Natural killer cell treated with Interleukin-12 subunit alpha and Interleukin-12 subunit beta and Interleukin-15 and Interleukin-18, amount 100 ng/mL, for 72 hours (primary cell): ENCODE measurements around the gene KLHL2. TPM values are rescaled to one million over a fixed set of nuclear protein-coding genes. Genes with fewer than 3 reads are reported as not detected.
"Not testable (repeated sequence)": the region's sequence is repeated elsewhere in the genome, so short reads cannot be mapped to it uniquely, and the experiment has no call there.

Source experiments
- ATAC-seq, 2 donors: fragments of 150-1000 bp; cut with Tn5 transposase in 1 of 2; sonication (Bioruptor Pico), chemical (Tn5 transposase) in 1 of 2; 2 replicates each; pipeline ENCODE4 v1.10.0; 2021
- DNase-seq: peaks from one replicate; pipeline ENCODE4 v3.0.0; 2022; ENCODE audit warnings: low spot score
- H3K27ac Mint-ChIP-seq, 2 donors: 1 replicate in 1 of 2; 2 replicates in 1 of 2; pipeline ENCODE4 v1.8.0; 2022; ENCODE audit warnings: mixed read lengths in 2 of 2, mild to moderate bottlenecking in 1 of 2, moderate library complexity in 1 of 2
- H3K27me3 Mint-ChIP-seq, 2 donors: 1 replicate in 1 of 2; 2 replicates in 1 of 2; pipeline ENCODE4 v1.8.0; 2022; ENCODE audit warnings: mixed read lengths in 2 of 2
- H3K36me3 Mint-ChIP-seq: one replicate; pipeline ENCODE4 v1.8.0; 2022; ENCODE audit warnings: mixed read lengths
- H3K4me1 Mint-ChIP-seq, 2 donors: 1 replicate in 1 of 2; 2 replicates in 1 of 2; pipeline ENCODE4 v1.8.0; 2022; ENCODE audit warnings: low read depth in 2 of 2, mixed read lengths in 2 of 2, mild to moderate bottlenecking in 1 of 2
- H3K4me3 Mint-ChIP-seq: one replicate; pipeline ENCODE4 v1.8.0; 2022; ENCODE audit warnings: mixed read lengths
- H3K9me3 Mint-ChIP-seq: 2 replicates; pipeline ENCODE4 v1.8.0; 2022; ENCODE audit warnings: mixed read lengths
- total RNA-seq, 2 donors: library from RNA; stranded (reverse); gene quantifications; one replicate each; pipeline ENCODE4 v1.2.3, GENCODE V29; 2022

KLHL2 gene
- total RNA-seq, 2 donors from 2014 or later = 53.7 to 80.1 TPM

DNA sequence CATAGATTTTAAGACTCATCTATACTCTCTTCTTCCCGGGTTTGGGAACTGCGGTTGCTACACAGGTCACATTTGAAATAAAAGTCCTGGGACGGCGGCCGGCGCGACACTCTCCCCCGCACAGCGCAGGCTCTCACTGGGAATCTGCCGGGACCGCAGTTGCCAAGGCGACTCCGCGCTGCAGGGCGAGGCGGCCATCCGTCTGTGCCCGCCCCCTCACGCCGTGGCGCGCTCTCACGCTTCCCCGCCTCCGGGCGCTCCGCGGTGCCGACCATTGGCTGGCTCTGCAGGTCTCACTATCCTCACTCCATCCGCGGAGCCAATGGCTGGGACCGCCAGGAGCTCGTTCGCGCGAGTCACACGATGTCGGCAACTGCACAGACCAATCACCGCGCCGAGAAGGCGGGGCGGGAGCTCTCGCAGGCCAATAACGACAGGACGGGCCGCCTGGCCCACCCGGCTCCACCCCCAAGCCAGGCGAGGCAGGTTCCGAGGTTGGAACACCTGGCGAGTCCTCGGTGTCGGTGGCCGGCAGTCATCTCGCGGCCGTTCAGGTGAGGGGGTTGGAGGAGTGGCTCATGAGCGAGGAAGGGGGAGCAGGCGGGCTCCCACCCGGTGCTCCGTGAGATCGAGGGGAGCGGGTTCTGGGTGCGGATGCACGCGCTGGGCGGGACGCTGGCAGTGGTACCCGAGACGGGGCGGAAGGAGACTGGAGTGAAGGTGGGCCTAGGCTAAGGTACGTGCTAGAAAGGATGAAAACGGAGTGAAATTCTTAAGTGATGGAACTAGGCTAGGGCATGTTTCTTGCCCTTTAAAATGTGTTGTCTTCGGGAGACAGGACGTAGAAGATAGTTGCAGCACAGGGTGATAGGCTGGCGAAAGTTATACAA lies 120.1 kb downstream of the KLHL2 start, which contains the start of gene MSMO1:
Gene MSMO1, plus strand, starts transcription at position 459 of the 890 bp plus-strand sequence. CDS start 5,702 bp downstream, outside the sequence.
- H3K9me3 Mint-ChIP-seq = no peaks in the 10 kb centered on the region
- peaks cover 20% of the 10 kb centered on the region for H3K36me3 Mint-ChIP-seq
- no peak within 1 kb of the TSS for H3K4me3 Mint-ChIP-seq
- no peaks in the 10 kb centered on the region for H3K27me3 Mint-ChIP-seq
- H3K27ac Mint-ChIP-seq = peak within 1 kb of the TSS in 1 of 2 donors; percentile 66
- DNase-seq (peak; percentile 99), ATAC-seq (peak; percentile 99)
- H3K4me1 Mint-ChIP-seq = peaks cover 40% of the 10 kb centered on the region in 2 donors

DNA sequence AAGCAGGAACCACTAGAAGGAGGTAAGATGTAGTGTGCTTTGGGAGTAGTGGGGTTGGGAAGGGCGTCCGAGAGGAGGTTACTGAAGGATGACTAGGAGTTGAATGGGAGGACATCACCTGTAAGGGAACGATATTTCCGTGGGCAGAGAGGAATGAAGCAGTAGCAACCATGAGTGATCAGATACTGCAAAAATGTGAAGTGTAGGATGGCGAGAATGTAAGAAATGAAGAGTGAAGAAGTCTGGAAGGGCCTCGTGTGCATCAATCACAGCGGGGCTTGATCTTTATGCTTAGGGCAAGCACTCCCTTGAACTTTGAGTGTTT lies 120.7 kb downstream of the KLHL2 start:
- Mint-ChIP-seq H3K9me3 (no peaks in the 10 kb centered on the region), H3K27me3 (no peaks in the 10 kb centered on the region), H3K4me3 (no peak overlapping the region), H3K36me3 (peaks cover 22% of the 10 kb centered on the region), H3K4me1 (peaks cover 43 to 45% of the 10 kb centered on the region in 2 donors), H3K27ac (no peak overlapping the region)
- DNase-seq (no peak), ATAC-seq (no peak)

DNA sequence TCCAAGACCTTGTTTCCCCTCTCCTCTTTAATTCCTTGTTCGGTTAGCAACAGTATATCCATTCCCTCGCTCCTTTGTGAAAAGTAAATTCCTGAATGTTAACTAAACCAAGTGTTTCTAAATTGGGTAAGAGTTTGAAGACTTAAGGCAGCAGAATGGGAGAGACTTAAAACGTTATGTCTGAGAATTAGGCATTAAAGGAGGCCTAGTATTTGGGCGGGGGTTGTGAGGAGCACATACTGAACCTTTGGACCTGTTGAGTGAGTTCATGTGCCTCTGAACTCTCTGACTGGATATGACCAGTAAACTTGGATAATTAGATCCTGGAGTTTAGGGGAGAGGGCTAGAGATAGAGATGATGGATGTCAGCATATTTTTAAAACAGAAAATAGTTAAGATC lies 121.3 kb downstream of the KLHL2 start:
- ATAC-seq = no peak
- H3K4me3 Mint-ChIP-seq = no peak overlapping the region
- no peak for DNase-seq
- no peak overlapping the region for H3K27ac Mint-ChIP-seq
- H3K27me3 Mint-ChIP-seq = no peaks in the 10 kb centered on the region
- peaks cover 41 to 45% of the 10 kb centered on the region in 2 donors for H3K4me1 Mint-ChIP-seq
- H3K9me3 Mint-ChIP-seq = no peaks in the 10 kb centered on the region
- H3K36me3 Mint-ChIP-seq = peaks cover 17% of the 10 kb centered on the region

DNA sequence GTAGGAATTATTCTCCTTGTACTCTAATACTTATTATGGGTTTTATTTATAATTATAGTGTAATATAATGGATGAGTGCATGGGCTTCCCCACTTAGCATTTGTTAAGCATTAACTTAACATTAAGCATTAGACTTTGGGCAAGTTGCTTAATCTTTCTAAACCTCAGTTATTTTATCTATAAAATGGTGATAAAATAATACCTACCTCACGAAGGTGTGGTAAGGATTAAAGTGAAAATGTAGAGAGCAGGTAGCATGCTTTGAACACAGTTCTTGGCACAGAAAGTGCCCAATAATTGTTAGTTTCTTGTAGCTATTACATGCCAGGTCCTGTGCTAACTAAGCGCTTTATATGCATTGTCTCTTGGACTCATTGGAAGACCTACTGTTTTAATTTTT lies 122.7 kb downstream of the KLHL2 start:
- no peak for DNase-seq
- ATAC-seq = no peak
- Mint-ChIP-seq H3K9me3 (no peaks in the 10 kb centered on the region), H3K27ac (peak overlapping the region; percentile 67 to 74), H3K27me3 (no peaks in the 10 kb centered on the region), H3K4me1 (peaks cover 42 to 47% of the 10 kb centered on the region in 2 donors), H3K36me3 (peaks cover 24% of the 10 kb centered on the region), H3K4me3 (peak overlapping the region; percentile 60)

DNA sequence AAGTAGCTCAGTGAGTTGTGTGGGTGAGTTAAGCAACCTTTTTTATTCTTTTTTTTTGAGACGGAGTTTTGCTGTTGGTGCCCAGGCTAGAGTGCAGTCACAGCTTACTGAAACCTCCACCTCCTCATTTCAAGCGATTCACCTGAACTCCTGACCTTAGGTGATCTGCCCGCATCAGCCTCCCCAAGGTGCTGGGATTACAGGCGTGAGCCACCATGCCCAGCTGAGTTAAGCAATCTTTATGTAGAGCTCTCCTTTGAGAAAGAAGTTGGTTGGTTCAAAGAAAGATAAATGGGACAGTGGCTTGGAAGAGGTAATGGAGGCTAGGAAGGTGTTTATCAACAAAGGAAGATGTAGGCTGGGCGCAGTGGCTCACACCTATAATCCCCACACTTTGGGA lies 123.3 kb downstream of the KLHL2 start:
- Mint-ChIP-seq H3K27ac (peak overlapping the region; percentile 67 to 74), H3K9me3 (no peaks in the 10 kb centered on the region), H3K4me1 (peaks cover 41 to 45% of the 10 kb centered on the region in 2 donors), H3K27me3 (no peaks in the 10 kb centered on the region), H3K4me3 (peak overlapping the region; percentile 60), H3K36me3 (peaks cover 29% of the 10 kb centered on the region)
- no peak for ATAC-seq
- DNase-seq = no peak

DNA sequence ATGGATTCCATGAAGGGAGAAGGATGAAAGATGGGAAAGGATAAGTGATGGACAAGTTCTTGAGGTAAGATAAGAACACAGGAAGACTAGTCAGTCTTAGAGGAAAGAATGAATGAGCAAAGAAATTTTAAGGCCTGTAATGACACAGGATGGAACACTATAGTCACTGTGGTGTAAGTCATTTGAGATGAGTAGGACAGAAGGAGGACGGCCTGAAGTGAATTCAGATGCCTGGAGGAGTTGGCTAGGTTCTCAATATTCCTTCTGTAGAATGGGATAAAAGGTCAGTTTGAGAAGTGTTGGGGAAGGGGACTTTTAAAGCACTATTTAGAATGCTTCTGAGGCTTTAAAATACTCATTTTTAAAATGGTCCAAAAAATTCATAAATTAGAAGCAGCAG lies 124.0 kb downstream of the KLHL2 start:
- peaks cover 29% of the 10 kb centered on the region for H3K36me3 Mint-ChIP-seq
- DNase-seq (no peak), ATAC-seq (no peak)
- peak overlapping the region; percentile 67 to 74 for H3K27ac Mint-ChIP-seq
- H3K27me3 Mint-ChIP-seq = no peaks in the 10 kb centered on the region
- H3K4me1 Mint-ChIP-seq = peaks cover 34 to 38% of the 10 kb centered on the region in 2 donors
- H3K4me3 Mint-ChIP-seq = peak overlapping the region; percentile 60
- H3K9me3 Mint-ChIP-seq = no peaks in the 10 kb centered on the region

DNA sequence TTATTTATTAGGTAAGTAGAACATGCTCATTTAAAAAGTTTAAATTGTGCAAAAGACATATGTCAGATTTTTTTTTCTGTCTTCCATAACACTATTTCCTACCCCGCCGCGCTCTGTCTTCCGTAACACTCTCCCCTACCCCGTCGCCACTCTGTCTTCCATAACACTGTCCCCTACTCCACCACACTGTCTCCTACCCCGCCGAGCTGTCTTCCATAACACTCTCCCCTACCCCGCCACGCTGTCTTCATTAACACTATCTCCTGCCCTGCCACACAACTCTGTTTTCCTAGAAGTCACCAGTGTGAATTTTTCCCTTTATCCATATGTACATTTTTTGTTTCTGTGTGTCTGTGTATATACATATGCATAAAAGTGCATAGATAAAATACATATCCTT lies 124.5 kb downstream of the KLHL2 start:
- H3K27ac Mint-ChIP-seq = peak overlapping the region; percentile 40 to 74
- peaks cover 34 to 35% of the 10 kb centered on the region in 2 donors for H3K4me1 Mint-ChIP-seq
- peaks cover 29% of the 10 kb centered on the region for H3K36me3 Mint-ChIP-seq
- H3K4me3 Mint-ChIP-seq = peak overlapping the region; percentile 60
- no peaks in the 10 kb centered on the region for H3K27me3 Mint-ChIP-seq
- DNase-seq = no peak
- no peaks in the 10 kb centered on the region for H3K9me3 Mint-ChIP-seq
- no peak for ATAC-seq

DNA sequence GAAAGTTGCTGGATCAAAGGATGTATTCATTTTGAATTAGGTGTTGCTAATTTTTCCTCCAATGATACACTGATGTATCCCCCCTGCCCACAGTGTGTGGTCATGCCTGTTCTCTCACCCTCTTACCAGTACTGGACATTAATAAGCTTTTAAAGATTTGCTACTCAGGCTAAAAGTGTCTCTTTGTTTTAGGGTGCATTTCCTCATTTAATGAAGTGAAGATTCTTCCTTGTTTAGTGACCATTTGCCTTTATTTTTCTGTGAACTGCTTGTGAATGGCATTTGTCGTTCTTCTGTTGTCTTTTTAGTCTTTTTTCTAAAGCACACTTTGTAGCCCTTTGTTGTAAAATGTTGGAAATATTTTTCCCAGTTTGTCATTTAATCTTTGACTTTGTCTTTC lies 125.1 kb downstream of the KLHL2 start:
- Mint-ChIP-seq H3K4me3 (peak overlapping the region; percentile 60), H3K9me3 (no peaks in the 10 kb centered on the region), H3K36me3 (peaks cover 29% of the 10 kb centered on the region), H3K27me3 (no peaks in the 10 kb centered on the region), H3K4me1 (peaks cover 36 to 40% of the 10 kb centered on the region in 2 donors), H3K27ac (peak overlapping the region; percentile 40 to 74)
- ATAC-seq = no peak
- no peak for DNase-seq

DNA sequence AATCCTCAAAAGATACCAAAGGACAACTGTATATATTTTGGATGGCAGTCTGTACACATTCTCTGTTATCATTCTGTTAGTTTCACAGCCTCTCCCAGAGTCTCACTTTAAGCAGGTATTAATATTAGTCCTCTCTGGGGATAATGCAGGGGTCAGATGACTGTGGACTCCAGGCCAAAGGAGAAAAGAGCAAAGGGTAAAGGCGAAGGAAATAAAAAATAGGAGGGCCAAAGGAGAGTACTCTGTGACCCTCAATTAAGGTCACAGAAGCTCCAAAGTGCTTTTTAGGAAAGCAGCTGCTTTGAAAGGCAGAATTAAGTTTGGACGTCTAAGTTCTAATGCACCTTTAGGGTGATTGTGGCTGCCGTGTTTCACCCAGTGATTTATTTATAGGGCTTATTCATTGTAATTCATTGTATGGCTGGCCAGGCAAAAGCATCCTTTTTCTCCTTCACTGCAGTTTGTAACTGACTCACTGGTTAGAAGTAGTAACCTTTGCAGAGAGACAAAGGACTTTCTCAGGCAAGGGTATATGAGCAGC lies 127.9 kb downstream of the KLHL2 start:
- peaks cover 33 to 40% of the 10 kb centered on the region in 2 donors for H3K4me1 Mint-ChIP-seq
- no peak overlapping the region for H3K4me3 Mint-ChIP-seq
- peaks cover 29% of the 10 kb centered on the region for H3K36me3 Mint-ChIP-seq
- no peaks in the 10 kb centered on the region for H3K27me3 Mint-ChIP-seq
- no peak overlapping the region for H3K27ac Mint-ChIP-seq
- no peaks in the 10 kb centered on the region for H3K9me3 Mint-ChIP-seq
- DNase-seq (no peak), ATAC-seq (no peak)

DNA sequence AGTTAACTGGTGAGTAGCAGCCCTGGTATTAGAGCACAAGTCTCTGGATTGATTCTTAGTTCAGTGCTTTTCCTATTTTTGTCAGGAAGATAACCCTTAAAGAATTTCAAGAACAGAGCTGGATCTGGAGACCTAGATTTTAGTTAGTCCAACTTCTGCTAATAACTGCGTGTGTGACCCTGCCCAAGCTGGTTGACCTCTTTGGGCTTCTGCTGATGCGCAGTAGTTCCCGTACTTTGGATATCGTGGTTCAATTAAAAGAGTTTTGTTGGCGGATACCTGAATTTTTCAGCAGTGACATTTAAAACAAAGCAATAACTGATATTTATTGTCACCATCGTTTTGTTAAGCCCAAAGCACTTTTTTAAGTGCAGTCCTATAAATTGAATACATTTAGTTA lies 129.4 kb downstream of the KLHL2 start:
- H3K4me3 Mint-ChIP-seq = no peak overlapping the region
- H3K4me1 Mint-ChIP-seq = peaks cover 19 to 25% of the 10 kb centered on the region in 2 donors
- no peak overlapping the region for H3K27ac Mint-ChIP-seq
- H3K36me3 Mint-ChIP-seq = peaks cover 21% of the 10 kb centered on the region
- no peaks in the 10 kb centered on the region for H3K27me3 Mint-ChIP-seq
- DNase-seq (no peak), ATAC-seq (no peak)
- H3K9me3 Mint-ChIP-seq = no peaks in the 10 kb centered on the region

DNA sequence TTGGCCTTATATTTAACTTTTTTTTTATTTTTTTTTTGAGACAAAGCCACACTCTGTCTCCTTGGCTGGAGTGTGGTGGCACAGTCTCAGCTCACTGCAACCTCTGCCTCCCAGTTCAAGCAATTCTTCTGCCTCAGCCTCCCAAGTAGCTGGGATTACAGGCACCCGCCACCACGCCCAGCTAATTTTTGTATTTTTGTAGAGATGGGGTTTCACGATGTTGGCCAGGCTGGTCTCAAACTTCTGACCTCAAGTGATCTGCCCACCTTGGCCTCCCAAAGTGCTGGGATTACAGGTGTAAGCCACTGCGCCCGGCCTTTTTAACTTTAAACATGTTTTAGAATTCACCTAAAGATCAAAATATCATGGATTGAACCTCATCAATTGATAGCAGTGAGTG lies 135.0 kb downstream of the KLHL2 start:
- not testable (repeated sequence) for DNase-seq, H3K9me3 Mint-ChIP-seq, H3K27me3 Mint-ChIP-seq, H3K27ac Mint-ChIP-seq, H3K36me3 Mint-ChIP-seq, H3K4me1 Mint-ChIP-seq, ATAC-seq, H3K4me3 Mint-ChIP-seq

DNA sequence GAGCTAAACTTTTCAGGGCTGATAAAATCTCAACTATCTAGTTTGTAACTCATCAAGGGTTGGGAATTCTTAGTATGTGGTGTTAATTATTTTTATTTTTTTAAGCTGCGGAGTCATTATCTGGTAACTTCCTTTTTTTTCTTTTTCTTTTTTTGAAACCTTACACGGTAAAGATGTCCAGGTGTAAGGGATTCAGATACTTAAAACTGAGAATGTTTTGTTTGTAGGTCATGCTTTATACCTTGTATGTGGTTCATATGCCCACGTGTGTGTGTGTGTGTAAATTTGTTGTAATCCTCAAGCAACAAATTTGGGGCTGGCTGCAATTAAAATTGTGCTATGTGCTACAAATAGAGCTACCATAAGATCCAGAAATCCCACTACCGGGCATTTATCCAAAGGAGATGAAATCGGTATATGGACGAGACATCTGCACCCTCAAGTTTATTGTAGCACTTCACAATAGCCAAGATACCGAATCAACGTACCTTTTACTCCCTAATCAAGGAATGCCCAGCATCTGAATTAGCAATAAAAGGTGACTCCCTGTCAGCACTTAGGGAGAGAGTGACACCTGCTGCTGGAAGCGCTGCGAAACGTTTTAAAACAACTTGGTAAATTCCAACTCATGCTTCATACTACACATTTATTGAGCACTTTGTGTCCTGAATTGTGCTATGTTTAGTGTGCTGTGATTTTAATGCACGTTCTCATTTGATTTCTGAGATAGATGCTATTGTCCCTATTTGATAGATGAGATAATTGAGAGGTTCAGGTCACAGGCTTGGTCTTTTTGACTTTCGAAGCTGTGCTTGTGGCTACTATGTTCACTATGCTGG lies 136.2 kb downstream of the KLHL2 start:
- H3K27ac Mint-ChIP-seq = no peak overlapping the region
- ATAC-seq (no peak), DNase-seq (no peak)
- no peaks in the 10 kb centered on the region for H3K27me3 Mint-ChIP-seq
- no peak overlapping the region for H3K4me3 Mint-ChIP-seq
- H3K9me3 Mint-ChIP-seq = no peaks in the 10 kb centered on the region
- H3K36me3 Mint-ChIP-seq = peaks cover 6% of the 10 kb centered on the region
- peaks cover 0 to 4% of the 10 kb centered on the region in 2 donors for H3K4me1 Mint-ChIP-seq

DNA sequence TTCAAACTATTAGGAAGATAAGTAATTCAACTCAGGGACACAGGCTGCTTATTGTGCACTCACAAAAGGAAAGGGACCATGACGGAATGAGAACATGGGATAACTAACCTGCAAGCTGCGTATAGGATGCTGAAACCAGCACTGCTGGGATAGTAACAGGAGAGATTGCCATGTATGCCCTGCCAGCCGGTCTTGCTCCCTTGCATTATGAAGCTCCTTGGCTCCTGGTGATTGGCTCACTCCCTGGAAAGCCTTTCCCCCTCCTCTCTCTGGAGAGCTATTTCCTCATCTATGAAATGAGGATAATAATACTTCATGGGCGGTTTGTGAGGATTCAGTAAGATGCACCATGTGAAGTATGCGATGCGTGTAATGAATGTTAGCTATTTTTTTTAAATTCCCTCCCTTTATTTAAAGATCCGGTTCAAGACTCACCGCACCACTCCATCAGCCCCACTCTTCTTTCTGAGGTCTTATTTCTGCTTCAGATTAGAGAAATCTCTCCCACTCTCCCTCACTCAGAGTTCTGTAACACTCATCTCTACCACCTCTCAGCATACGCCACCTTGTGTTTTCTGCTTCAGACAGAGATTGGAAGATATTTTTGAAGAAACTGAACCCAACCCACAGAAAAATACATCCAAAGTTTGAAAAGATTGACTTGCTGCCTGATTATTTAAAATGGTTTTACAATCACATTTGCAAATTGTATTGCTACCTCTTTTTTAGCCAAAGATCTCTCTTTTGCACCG lies 138.5 kb downstream of the KLHL2 start:
- DNase-seq = no peak
- no peak overlapping the region for H3K27ac Mint-ChIP-seq
- H3K36me3 Mint-ChIP-seq = peaks cover 6% of the 10 kb centered on the region
- peaks cover 0 to 3% of the 10 kb centered on the region in 2 donors for H3K27me3 Mint-ChIP-seq
- ATAC-seq = no peak
- no peaks in the 10 kb centered on the region for H3K9me3 Mint-ChIP-seq
- H3K4me1 Mint-ChIP-seq = peaks cover 0 to 4% of the 10 kb centered on the region in 2 donors
- H3K4me3 Mint-ChIP-seq = no peak overlapping the region
